Caco-2 (cell line): ENCODE data around the gene PDCD1LG2. TPM values are rescaled to one million over a fixed set of nuclear protein-coding genes. Genes with fewer than 3 reads are reported as not detected.

ENCODE experiments used
- BruUV-seq: library from RNA; stranded (reverse); fragments of 400-500 nt; replicated peaks from 2 replicates; lab custom pipeline; 2021; lab: Mats Ljungman, UMichigan
- CTCF ChIA-PET: fragments of 300-600 bp; sonication (Branson Sonifier 250); formaldehyde crosslinking; loops from one replicate; lab custom pipeline; 2022; ENCODE audit warnings: antibody characterized with exemption; lab: Charles Lee
- POLR2A ChIA-PET: fragments of 300-600 bp; sonication (Branson Sonifier 250); formaldehyde crosslinking; loops from one replicate; lab custom pipeline; 2022; ENCODE audit warnings: antibody characterized with exemption; lab: Charles Lee
- DNase-seq, 2 experiments: peaks; one replicate each; pipeline versions ENCODE4 v3.0.0 to v3.0.0-alpha.2; 2020 to 2022
- H3K27me3 ChIP-seq: replicated peaks from 2 replicates; pipeline ENCODE4 v1.6.0; 2011; ENCODE audit warnings: low read length; ENCODE audit not compliant: control insufficient read depth, insufficient read depth
- H3K36me3 ChIP-seq: 2 replicates; pipeline ENCODE4 v1.5.1; 2011; ENCODE audit warnings: low read length; ENCODE audit not compliant: control insufficient read depth, insufficient read depth
- H3K4me1 ChIP-seq: fragments of 250-450 bp; sonication (Bioruptor Pico); 2 replicates; pipeline ENCODE4 v1.5.1; 2020; ENCODE audit warnings: mild to moderate bottlenecking
- H3K4me3 ChIP-seq: 2 replicates; pipeline ENCODE4 v1.5.1; 2011; ENCODE audit warnings: low read depth, mild to moderate bottlenecking, control low read depth, low read length
- H3K9me3 ChIP-seq: fragments of 250-450 bp; sonication (Bioruptor Pico); 2 replicates; pipeline ENCODE4 v1.5.1; 2020; ENCODE audit warnings: mild to moderate bottlenecking, moderate library complexity
- H3K27ac Mint-ChIP-seq: one replicate; pipeline ENCODE4 v1.8.0; 2022; ENCODE audit warnings: mixed read lengths; ENCODE audit not compliant: unreplicated experiment
- H3K27me3 Mint-ChIP-seq: one replicate; pipeline ENCODE4 v1.8.0; 2022; ENCODE audit warnings: mixed read lengths; ENCODE audit not compliant: insufficient read depth, unreplicated experiment
- H3K36me3 Mint-ChIP-seq: one replicate; pipeline ENCODE4 v1.8.0; 2022; ENCODE audit warnings: mild to moderate bottlenecking, mixed read lengths; ENCODE audit not compliant: insufficient read depth, unreplicated experiment
- H3K4me1 Mint-ChIP-seq: one replicate; pipeline ENCODE4 v1.8.0; 2022; ENCODE audit warnings: low read depth, mixed read lengths; ENCODE audit not compliant: unreplicated experiment
- H3K4me3 Mint-ChIP-seq: one replicate; pipeline ENCODE4 v1.8.0; 2022; ENCODE audit warnings: mild to moderate bottlenecking, moderate library complexity, mixed read lengths; ENCODE audit not compliant: unreplicated experiment
- H3K9me3 Mint-ChIP-seq: one replicate; pipeline ENCODE4 v1.8.0; 2022; ENCODE audit warnings: mixed read lengths; ENCODE audit not compliant: unreplicated experiment
- intact Hi-C: fragments of 100-400 bp; cut with micrococcal nuclease; formaldehyde crosslinking; loops from one replicate; pipeline ENCODE4 v1.10.0; 2022; ENCODE audit not compliant: unreplicated experiment
- total RNA-seq: library from RNA; stranded (reverse); gene quantifications from 2 replicates; pipeline ENCODE4 v1.2.3, GENCODE V29; 2022
- TF ChIP-seq, protein P1 (sequence below), 2 experiments: fragments of 200-600 bp in 1 of 2; IDR thresholded peaks; 1 replicate in 1 of 2; 2 replicates in 1 of 2; pipeline versions ENCODE4 v1.5.1 to v1.8.0; 2011 to 2022; ENCODE audit warnings: antibody characterized with exemption in 1 of 2, control low read depth in 1 of 2, inconsistent platforms in 1 of 2, low read depth in 1 of 2, low read length in 1 of 2, mild to moderate bottlenecking in 1 of 2, moderate library complexity in 1 of 2; ENCODE audit not compliant: insufficient read depth in 1 of 2, severe bottlenecking in 1 of 2, unreplicated experiment in 1 of 2

PDCD1LG2 gene
- total RNA-seq, 1 experiment from 2014 or later = not detected

GRCh38 chr9:5608298-5609225, 98.2 kb downstream of the PDCD1LG2 start:
- Mint-ChIP-seq H3K4me3 (peak overlapping the region; percentile 42), H3K27ac (no peak overlapping the region), H3K9me3 (peaks cover 9% of the 10 kb centered on the region), H3K4me1 (no peaks in the 10 kb centered on the region), H3K27me3 (peaks cover 2% of the 10 kb centered on the region), H3K36me3 (no peaks in the 10 kb centered on the region)
- Histone ChIP-seq H3K9me3 (no peaks in the 10 kb centered on the region), H3K27me3 (no peaks in the 10 kb centered on the region), H3K4me1 (no peaks in the 10 kb centered on the region), H3K4me3 (no peak overlapping the region), H3K36me3 (no peaks in the 10 kb centered on the region)
- intact Hi-C loops = loop anchor here (10.0 kb wide), 1 partner anchor 854 kb away; no protein-coding TSS in a partner anchor
- POLR2A ChIA-PET = no interaction called here
- CTCF ChIA-PET = no interaction called here
- DNase-seq = peak in 1 of 2 experiments; percentile 1
- TF ChIP-seq, protein P1, sequence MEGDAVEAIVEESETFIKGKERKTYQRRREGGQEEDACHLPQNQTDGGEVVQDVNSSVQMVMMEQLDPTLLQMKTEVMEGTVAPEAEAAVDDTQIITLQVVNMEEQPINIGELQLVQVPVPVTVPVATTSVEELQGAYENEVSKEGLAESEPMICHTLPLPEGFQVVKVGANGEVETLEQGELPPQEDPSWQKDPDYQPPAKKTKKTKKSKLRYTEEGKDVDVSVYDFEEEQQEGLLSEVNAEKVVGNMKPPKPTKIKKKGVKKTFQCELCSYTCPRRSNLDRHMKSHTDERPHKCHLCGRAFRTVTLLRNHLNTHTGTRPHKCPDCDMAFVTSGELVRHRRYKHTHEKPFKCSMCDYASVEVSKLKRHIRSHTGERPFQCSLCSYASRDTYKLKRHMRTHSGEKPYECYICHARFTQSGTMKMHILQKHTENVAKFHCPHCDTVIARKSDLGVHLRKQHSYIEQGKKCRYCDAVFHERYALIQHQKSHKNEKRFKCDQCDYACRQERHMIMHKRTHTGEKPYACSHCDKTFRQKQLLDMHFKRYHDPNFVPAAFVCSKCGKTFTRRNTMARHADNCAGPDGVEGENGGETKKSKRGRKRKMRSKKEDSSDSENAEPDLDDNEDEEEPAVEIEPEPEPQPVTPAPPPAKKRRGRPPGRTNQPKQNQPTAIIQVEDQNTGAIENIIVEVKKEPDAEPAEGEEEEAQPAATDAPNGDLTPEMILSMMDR (IDR thresholded peaks at IDR 0.05; ENCODE audit: insufficient read depth in 1 of 2, low read depth in 1 of 2, low read length in 1 of 2, severe bottlenecking in 1 of 2, unreplicated experiment in 1 of 2) = no peak
- BruUV-seq = no TSS peak

DNA sequence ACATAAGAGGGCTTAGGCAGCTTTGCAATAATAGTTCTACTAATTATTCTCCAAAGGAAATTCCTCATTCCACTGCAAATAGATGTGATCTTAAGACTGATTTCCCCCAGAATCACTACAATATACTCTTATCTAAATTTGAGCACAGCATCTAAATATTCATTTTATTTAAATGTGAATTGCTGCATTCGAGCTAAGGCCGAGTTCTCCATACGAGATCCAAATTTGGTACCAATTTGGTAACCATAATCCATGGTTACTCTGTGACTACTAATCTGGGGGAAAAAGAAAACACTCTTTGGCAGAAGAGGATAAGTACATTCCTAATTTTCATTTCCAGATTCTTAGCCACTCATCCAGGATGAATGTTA, 98.9 kb downstream of the PDCD1LG2 start:
- no peaks in the 10 kb centered on the region for H3K9me3 ChIP-seq
- no TSS peak for BruUV-seq
- H3K27ac Mint-ChIP-seq = no peak overlapping the region
- intact Hi-C loops = loop anchor here (10.0 kb wide), 1 partner anchor 854 kb away; no protein-coding TSS in a partner anchor
- no peak for DNase-seq
- H3K9me3 Mint-ChIP-seq = peaks cover 9% of the 10 kb centered on the region
- no peaks in the 10 kb centered on the region for H3K4me1 ChIP-seq
- no peak overlapping the region for H3K4me3 ChIP-seq
- POLR2A ChIA-PET = no interaction called here
- no peaks in the 10 kb centered on the region for H3K36me3 Mint-ChIP-seq
- TF ChIP-seq, protein P1 (IDR thresholded peaks at IDR 0.05; ENCODE audit: insufficient read depth in 1 of 2, low read depth in 1 of 2, low read length in 1 of 2, severe bottlenecking in 1 of 2, unreplicated experiment in 1 of 2) = no peak
- H3K4me3 Mint-ChIP-seq = no peak overlapping the region
- H3K4me1 Mint-ChIP-seq = no peaks in the 10 kb centered on the region
- CTCF ChIA-PET = no interaction called here
- no peaks in the 10 kb centered on the region for H3K36me3 ChIP-seq
- peaks cover 2% of the 10 kb centered on the region for H3K27me3 Mint-ChIP-seq
- H3K27me3 ChIP-seq = no peaks in the 10 kb centered on the region

- intact Hi-C loops = no loop called here
- no peak overlapping the region for H3K4me3 Mint-ChIP-seq
- DNase-seq = no peak
- POLR2A ChIA-PET = no interaction called here
- Histone ChIP-seq H3K4me1 (no peaks in the 10 kb centered on the region), H3K27me3 (no peaks in the 10 kb centered on the region), H3K9me3 (no peaks in the 10 kb centered on the region), H3K36me3 (no peaks in the 10 kb centered on the region), H3K4me3 (no peak overlapping the region)
- no TSS peak for BruUV-seq
- H3K9me3 Mint-ChIP-seq = peaks cover 9% of the 10 kb centered on the region
- no peaks in the 10 kb centered on the region for H3K4me1 Mint-ChIP-seq
- no peak overlapping the region for H3K27ac Mint-ChIP-seq
- no peaks in the 10 kb centered on the region for H3K27me3 Mint-ChIP-seq
- CTCF ChIA-PET = no interaction called here
- TF ChIP-seq, protein P1 (IDR thresholded peaks at IDR 0.05; ENCODE audit: insufficient read depth in 1 of 2, low read depth in 1 of 2, low read length in 1 of 2, severe bottlenecking in 1 of 2, unreplicated experiment in 1 of 2) = no peak
- H3K36me3 Mint-ChIP-seq = no peaks in the 10 kb centered on the region
Observed at GRCh38 chr9:5610491-5610890, 100.2 kb downstream of the PDCD1LG2 start.
